Measurements from ENCODE around the gene OR2S2. TPM values are rescaled to one million over a fixed set of nuclear protein-coding genes. Genes with fewer than 3 reads are reported as not detected.

Gene OR2S2
- total RNA-seq, 3 donors from 2014 or later = not detected

DNA sequence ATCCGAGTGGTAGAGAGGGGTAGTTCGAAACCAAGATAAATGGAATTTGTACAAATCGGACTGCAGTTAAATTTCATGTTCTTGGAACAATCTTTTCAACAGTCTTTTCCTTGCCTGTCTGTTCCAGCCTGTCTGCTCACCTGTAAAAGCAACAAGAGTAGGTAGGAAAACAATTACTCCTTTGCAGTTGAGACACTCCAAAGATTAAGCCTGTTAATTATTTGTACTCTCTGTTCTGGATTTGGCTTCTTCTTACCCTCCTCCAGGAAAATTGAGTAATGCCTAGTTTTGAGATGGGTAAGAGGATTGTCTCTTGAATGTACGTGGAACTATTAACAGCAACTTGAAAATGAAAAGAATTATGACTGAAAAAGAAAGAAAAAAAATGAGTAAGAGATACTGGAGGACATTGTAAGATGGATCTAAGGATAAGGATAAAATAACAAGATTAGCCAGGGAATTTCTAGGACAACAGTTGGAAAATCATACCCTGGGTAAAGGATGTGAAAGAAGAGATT lies 24.3 kb downstream of the OR2S2 start:
- no peaks in the 10 kb centered on the region for H3K4me1 ChIP-seq
- no peak overlapping the region for H3K27ac ChIP-seq
- H3K27me3 ChIP-seq = no peaks in the 10 kb centered on the region
- no peak for DNase-seq (ENCODE audit: low spot score in 2 of 2)
- H3K9me3 ChIP-seq = no peaks in the 10 kb centered on the region
- no peak overlapping the region for H3K4me3 ChIP-seq
- intact Hi-C loops (cut with DNase I; ENCODE audit: low total_unique reads) = no loop called here
- H3K36me3 ChIP-seq = no peaks in the 10 kb centered on the region
- TF ChIP-seq, protein P1, sequence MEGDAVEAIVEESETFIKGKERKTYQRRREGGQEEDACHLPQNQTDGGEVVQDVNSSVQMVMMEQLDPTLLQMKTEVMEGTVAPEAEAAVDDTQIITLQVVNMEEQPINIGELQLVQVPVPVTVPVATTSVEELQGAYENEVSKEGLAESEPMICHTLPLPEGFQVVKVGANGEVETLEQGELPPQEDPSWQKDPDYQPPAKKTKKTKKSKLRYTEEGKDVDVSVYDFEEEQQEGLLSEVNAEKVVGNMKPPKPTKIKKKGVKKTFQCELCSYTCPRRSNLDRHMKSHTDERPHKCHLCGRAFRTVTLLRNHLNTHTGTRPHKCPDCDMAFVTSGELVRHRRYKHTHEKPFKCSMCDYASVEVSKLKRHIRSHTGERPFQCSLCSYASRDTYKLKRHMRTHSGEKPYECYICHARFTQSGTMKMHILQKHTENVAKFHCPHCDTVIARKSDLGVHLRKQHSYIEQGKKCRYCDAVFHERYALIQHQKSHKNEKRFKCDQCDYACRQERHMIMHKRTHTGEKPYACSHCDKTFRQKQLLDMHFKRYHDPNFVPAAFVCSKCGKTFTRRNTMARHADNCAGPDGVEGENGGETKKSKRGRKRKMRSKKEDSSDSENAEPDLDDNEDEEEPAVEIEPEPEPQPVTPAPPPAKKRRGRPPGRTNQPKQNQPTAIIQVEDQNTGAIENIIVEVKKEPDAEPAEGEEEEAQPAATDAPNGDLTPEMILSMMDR (IDR thresholded peaks at IDR 0.05) = no peak
- no peak for TF ChIP-seq POLR2AphosphoS5 (IDR thresholded peaks at IDR 0.05)
- TF ChIP-seq POLR2A (IDR thresholded peaks at IDR 0.05) = no peak

- H3K27me3 ChIP-seq = no peaks in the 10 kb centered on the region
- H3K4me3 ChIP-seq = no peak overlapping the region
- H3K9me3 ChIP-seq = no peaks in the 10 kb centered on the region
- intact Hi-C loops (cut with DNase I; ENCODE audit: low total_unique reads) = no loop called here
- no peak for DNase-seq (ENCODE audit: low spot score in 2 of 2)
- H3K4me1 ChIP-seq = no peaks in the 10 kb centered on the region
- TF ChIP-seq, protein P1 (IDR thresholded peaks at IDR 0.05) = no peak
- TF ChIP-seq POLR2AphosphoS5 (IDR thresholded peaks at IDR 0.05) (no peak), POLR2A (IDR thresholded peaks at IDR 0.05) (no peak)
- H3K27ac ChIP-seq = no peak overlapping the region
- H3K36me3 ChIP-seq = no peaks in the 10 kb centered on the region
Measured at GRCh38 chr9:35932735-35933134, 25.2 kb downstream of the OR2S2 start.

DNA sequence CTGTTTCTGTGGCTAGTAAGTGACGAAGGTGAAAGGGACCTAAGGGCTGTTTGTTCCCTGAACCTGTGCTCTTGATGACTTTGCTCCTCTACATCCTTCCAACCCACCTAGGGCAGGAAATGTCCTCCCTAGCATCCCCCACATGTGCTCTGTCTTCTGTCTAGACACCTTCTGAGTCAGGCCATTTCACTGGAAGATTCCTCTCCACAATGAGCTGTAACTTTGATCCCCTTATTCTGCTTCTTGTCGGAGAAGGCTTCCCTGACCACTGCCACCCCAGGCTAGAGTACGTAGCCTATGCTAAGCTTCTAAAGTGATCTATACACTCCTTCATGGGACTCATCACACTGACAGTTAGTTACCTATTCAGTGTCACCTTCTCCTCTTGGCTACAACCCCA lies 27.0 kb downstream of the OR2S2 start:
- Histone ChIP-seq H3K27ac (no peak overlapping the region), H3K36me3 (no peaks in the 10 kb centered on the region), H3K27me3 (no peaks in the 10 kb centered on the region), H3K9me3 (no peaks in the 10 kb centered on the region), H3K4me3 (no peak overlapping the region), H3K4me1 (no peaks in the 10 kb centered on the region)
- DNase-seq (ENCODE audit: low spot score in 2 of 2) = no peak
- intact Hi-C loops (cut with DNase I; ENCODE audit: low total_unique reads) = no loop called here
- no peak for TF ChIP-seq POLR2A (IDR thresholded peaks at IDR 0.05)
- TF ChIP-seq POLR2AphosphoS5 (IDR thresholded peaks at IDR 0.05) = no peak
- TF ChIP-seq, protein P1 (IDR thresholded peaks at IDR 0.05) = no peak

- TF ChIP-seq, protein P1 (IDR thresholded peaks at IDR 0.05) = no peak
- TF ChIP-seq POLR2AphosphoS5 (IDR thresholded peaks at IDR 0.05) (no peak), POLR2A (IDR thresholded peaks at IDR 0.05) (no peak)
- Histone ChIP-seq H3K9me3 (no peaks in the 10 kb centered on the region), H3K27ac (no peak overlapping the region), H3K4me1 (no peaks in the 10 kb centered on the region), H3K36me3 (no peaks in the 10 kb centered on the region), H3K27me3 (no peaks in the 10 kb centered on the region), H3K4me3 (no peak overlapping the region)
- intact Hi-C loops (cut with DNase I; ENCODE audit: low total_unique reads) = no loop called here
- DNase-seq (ENCODE audit: low spot score in 2 of 2) = no peak
Measured at GRCh38 chr9:35930521-35930920, 27.4 kb downstream of the OR2S2 start.

GRCh38 chr9:35929453-35929718 lies 28.6 kb downstream of the OR2S2 start:
- DNase-seq (ENCODE audit: low spot score in 2 of 2) = no peak
- intact Hi-C loops (cut with DNase I; ENCODE audit: low total_unique reads) = no loop called here
- no peaks in the 10 kb centered on the region for H3K36me3 ChIP-seq

More at GRCh38 chr9:35929453-35929718, 28.6 kb downstream of the OR2S2 start:
- H3K27me3 ChIP-seq = no peaks in the 10 kb centered on the region
- peaks cover 0 to 4% of the 10 kb centered on the region in 2 donors for H3K4me1 ChIP-seq
- H3K4me3 ChIP-seq = no peak overlapping the region
- no peaks in the 10 kb centered on the region for H3K9me3 ChIP-seq
- TF ChIP-seq, protein P1 (IDR thresholded peaks at IDR 0.05) = no peak
- TF ChIP-seq POLR2A (IDR thresholded peaks at IDR 0.05) (no peak), POLR2AphosphoS5 (IDR thresholded peaks at IDR 0.05) (no peak)
- H3K27ac ChIP-seq = peak overlapping the region in 1 of 2 donors; percentile 56
